ENCODE results near the gene TANGO2. TPM values are rescaled to one million over a fixed set of nuclear protein-coding genes. Genes with fewer than 3 reads are reported as not detected.

The TANGO2 gene
- total and polyA plus RNA-seq, 12 donors = 25.1 to 87.0 (median 43.5) TPM

GRCh38 chr22:19995611-19996339, 25.1 kb upstream of the TANGO2 start:
- H3K27ac ChIP-seq = peak overlapping the region in 3 of 5 donors; percentile 13 to 78 (median 70)
- no peaks in the 10 kb centered on the region for H3K27me3 ChIP-seq
- H3K9me3 ChIP-seq (replicated peaks in 1 of 3) = no peaks in the 10 kb centered on the region
- peak in 1 of 7 donors; percentile 41 for DNase-seq
- intact Hi-C loops (cut with DNase I) = no loop called here
- TF ChIP-seq POLR2A (IDR thresholded peaks at IDR 0.05) = no peak
- no peak for TF ChIP-seq CTCF (IDR thresholded peaks at IDR 0.05)
- WGBS, 4 donors = 66 to 81% (median 74%) methylated on average over 13 to 18 of the region's 18 CpGs
- no peak overlapping the region for H3K4me3 ChIP-seq
- H3K4me1 ChIP-seq (replicated peaks in 1 of 2) = peaks cover 0 to 18% of the 10 kb centered on the region in 2 donors
- no peaks in the 10 kb centered on the region for H3K36me3 ChIP-seq (replicated peaks in 1 of 2)

GRCh38 chr22:19996694-19997384, 24.1 kb upstream of the TANGO2 start:
- intact Hi-C loops (cut with DNase I) = no loop called here
- peak in 1 of 7 donors; percentile 90 for DNase-seq
- peak overlapping the region in 2 of 5 donors; percentile 29 to 70 for H3K27ac ChIP-seq
- H3K4me3 ChIP-seq = no peak overlapping the region
- no peaks in the 10 kb centered on the region for H3K36me3 ChIP-seq (replicated peaks in 1 of 2)
- no peaks in the 10 kb centered on the region for H3K27me3 ChIP-seq
- no peaks in the 10 kb centered on the region for H3K9me3 ChIP-seq (replicated peaks in 1 of 3)
- WGBS, 4 donors = 74 to 91% (median 80%) methylated on average over 4 to 12 of the region's 12 CpGs
- TF ChIP-seq POLR2A (IDR thresholded peaks at IDR 0.05) = no peak
- TF ChIP-seq CTCF (IDR thresholded peaks at IDR 0.05) = no peak
- H3K4me1 ChIP-seq (replicated peaks in 1 of 2) = peaks cover 0 to 14% of the 10 kb centered on the region in 2 donors

- Histone ChIP-seq H3K4me3 (no peak overlapping the region), H3K36me3 (replicated peaks in 1 of 2) (no peaks in the 10 kb centered on the region), H3K27me3 (no peaks in the 10 kb centered on the region), H3K27ac (peak overlapping the region in 1 of 5 donors; percentile 64), H3K4me1 (replicated peaks in 1 of 2) (peaks cover 0 to 14% of the 10 kb centered on the region in 2 donors), H3K9me3 (replicated peaks in 1 of 3) (no peaks in the 10 kb centered on the region)
- intact Hi-C loops (cut with DNase I) = no loop called here
- WGBS, 4 donors = 86 to 92% (median 91%) methylated on average over 14 to 19 of the region's 19 CpGs
- no peak for TF ChIP-seq CTCF (IDR thresholded peaks at IDR 0.05)
- no peak for TF ChIP-seq POLR2A (IDR thresholded peaks at IDR 0.05)
- DNase-seq = no peak
Observed at GRCh38 chr22:19997561-19998231, 23.2 kb upstream of the TANGO2 start.

Data from adrenal gland (tissue), 12 donors.